GM19438 (cell line): ENCODE results near the gene NR6A1.

Experiments
- ATAC-seq: cut with Tn5 transposase; IDR thresholded peaks from one replicate; pipeline ENCODE4 v1.9.1; 2021; ENCODE audit warnings: low read depth; ENCODE audit not compliant: unreplicated experiment

Gene NR6A1

GRCh38 chr9:124797343-124798103, 26.4 kb upstream of the NR6A1 start:
- ATAC-seq = no peak

GRCh38 chr9:124795881-124796431, 24.8 kb upstream of the NR6A1 start:
- ATAC-seq = no peak

DNA sequence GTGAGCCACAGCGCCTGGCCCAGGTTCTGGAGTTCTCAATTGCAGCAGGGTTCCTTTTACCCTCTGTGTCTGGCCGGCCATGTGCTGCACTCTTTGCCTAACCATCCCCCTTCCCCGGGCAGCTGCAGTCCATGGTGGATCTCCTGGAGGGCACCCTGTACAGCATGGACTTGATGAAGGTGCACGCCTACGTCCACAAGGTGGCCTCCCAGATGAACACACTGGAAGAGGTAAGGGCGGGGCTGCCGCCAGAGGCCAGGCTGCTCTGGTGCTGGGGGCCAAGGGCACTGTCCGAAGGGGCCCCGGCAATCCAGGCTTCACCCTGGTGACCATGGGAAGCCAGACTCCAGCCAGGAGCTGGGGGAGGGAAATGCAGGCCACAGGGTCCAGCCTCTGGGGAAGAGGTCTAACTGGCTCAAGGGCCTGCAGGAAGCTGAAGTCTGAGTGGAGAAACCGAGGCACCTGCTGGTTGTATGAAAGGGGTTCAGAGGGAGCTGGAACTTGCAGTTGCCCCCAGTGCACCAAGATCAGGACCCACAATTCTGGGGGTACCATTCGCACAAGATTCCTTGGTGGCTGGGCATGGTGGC, 23.9 kb upstream of the NR6A1 start:
- no peak for ATAC-seq

- no peak for ATAC-seq
These were observed 22.0 kb upstream of the NR6A1 start for GRCh38 chr9:124793015-124793541.

GRCh38 chr9:124792257-124793014, 21.3 kb upstream of the NR6A1 start:
- ATAC-seq = no peak

- no peak for ATAC-seq
These were observed 19.8 kb upstream of the NR6A1 start for GRCh38 chr9:124790801-124791505.

DNA sequence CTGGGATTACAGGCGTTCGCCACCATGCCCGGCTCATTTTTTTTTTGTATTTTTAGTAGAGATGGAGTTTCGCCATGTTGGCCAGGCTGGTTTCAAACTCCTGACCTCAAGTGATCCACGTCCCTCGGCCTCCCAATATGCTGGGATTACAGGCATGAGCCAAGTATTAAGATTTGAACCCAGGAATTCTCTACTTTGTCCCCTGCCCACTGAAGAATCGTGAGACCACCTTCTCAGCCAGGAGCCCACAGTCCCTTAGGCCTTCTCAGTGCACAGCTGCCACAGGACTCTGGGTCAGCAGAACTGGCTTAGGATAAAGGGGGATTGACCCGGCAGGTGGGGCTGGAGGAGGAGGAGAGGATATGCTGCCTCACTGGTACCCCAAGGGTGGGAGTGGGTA, 19.2 kb upstream of the NR6A1 start:
- ATAC-seq = no peak

DNA sequence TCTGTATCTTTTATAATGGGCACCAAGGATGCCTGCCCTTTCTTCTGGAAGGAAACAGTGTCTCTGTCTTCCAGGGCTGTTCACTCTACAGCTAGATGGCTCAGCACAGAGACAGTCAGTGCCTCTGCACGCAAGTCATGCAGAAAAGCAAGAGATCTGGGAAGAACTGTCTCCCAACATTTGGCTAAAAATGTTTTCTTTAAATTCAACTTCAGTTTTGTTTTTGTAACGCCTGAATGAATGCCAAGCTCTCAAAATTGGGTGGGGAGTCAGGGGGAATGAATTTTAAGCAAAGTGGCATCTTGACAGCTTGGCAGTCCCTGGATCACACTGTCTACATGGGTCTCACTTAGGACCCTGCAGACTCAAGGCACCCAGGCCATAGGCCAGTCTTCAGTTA, 18.4 kb upstream of the NR6A1 start:
- ATAC-seq = no peak

DNA sequence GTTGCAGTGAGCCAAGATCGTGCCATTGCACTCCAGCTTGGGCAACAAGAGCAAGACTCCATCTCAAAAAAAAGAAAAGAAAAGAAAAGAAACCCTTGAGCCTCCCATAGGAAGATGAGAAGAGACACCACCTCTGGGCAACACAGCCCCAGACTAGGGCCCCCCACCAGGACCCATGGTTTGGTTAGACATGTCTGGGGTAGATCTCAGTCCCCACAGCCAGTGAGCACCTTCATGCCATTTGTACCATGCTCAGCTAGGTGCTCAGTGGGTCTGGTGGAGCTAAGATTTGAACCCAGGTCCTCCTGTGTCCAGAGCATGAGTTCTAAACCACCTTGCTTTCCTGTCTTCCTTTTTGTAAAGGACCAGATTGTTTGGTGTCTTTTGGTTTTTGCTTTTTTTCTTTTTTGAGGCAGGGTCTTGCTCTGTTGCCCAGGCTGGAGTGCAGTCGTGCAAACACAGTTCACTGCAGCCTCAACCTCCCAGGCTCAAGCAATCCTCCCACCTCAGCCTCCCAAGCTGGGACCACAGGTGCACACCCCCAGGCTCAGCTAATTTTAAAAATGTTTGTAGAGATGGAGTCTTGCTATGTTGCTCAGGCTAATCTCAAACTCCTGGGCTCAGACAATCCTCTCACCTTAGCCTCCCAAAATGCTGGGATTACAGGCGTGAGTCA, 17.6 kb upstream of the NR6A1 start:
- ATAC-seq = no peak

DNA sequence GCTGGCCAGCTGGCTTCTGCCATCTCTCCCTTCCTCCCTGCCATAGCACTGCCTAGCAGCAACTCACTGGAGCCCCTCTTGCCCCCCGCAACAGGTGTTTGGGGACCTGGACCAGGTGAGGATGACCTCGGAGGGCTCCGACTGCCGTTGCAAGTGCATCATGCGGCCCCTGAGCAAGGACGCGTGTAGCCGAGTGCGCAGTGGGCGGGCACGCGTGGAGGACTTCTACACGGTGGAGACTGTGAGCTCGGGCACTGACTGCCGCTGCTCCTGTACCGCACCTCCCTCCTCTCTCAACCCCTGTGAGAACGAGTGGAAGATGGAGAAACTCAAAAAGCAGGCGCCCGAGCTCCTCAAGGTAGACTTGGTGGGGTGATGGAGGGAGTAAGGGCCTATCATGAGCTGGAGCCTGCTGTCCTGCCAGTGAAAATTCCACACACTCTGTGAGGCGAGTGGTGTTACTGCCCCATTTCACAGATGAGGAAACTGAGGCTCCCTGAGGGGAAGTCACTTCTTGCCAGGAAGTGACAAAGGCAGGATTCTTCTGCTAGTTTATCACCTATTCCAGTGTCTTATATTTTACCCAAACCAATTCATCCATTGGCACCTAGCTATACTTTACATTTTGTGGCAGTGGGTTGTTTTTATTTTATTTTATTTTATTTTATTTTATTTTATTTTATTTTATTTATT, 15.9 kb upstream of the NR6A1 start:
- no peak for ATAC-seq

DNA sequence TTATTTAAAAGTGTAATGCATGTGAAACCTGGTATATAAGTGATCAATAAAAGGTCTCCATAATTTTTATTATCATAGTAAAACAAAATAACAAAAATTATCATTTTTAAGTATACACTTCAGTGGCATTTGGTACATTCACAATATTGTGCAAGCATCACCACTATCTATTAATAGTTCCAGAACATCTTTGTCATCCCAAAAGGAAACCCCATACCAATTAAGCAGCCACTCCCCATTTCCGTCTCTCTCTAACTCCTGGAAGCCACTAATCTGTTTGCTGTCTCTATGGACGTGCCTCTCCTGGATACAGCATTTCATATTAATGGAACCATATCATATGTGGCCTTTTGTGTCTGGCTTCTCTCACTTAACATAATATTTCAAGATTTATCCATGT, 13.4 kb upstream of the NR6A1 start:
- ATAC-seq = no peak

DNA sequence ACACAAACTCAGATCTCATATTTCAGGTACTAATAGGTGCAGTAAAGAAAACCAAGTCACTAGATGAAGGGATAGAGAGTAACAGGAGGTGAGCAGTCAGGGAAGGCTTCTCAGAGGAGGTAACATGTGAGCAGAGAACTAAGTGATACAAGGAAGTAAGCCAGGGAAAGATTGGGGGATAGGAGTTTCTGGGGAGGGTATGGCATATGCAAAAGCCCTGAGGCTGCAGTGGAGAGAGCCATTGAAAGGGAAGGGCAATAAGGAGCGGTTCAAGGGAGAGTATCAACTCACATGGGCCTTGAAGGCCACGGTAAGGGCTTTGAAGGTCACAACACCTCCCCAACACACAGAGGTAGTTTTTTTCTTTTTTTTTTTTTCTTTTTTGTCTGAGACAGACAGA, 12.7 kb upstream of the NR6A1 start:
- no peak for ATAC-seq

DNA sequence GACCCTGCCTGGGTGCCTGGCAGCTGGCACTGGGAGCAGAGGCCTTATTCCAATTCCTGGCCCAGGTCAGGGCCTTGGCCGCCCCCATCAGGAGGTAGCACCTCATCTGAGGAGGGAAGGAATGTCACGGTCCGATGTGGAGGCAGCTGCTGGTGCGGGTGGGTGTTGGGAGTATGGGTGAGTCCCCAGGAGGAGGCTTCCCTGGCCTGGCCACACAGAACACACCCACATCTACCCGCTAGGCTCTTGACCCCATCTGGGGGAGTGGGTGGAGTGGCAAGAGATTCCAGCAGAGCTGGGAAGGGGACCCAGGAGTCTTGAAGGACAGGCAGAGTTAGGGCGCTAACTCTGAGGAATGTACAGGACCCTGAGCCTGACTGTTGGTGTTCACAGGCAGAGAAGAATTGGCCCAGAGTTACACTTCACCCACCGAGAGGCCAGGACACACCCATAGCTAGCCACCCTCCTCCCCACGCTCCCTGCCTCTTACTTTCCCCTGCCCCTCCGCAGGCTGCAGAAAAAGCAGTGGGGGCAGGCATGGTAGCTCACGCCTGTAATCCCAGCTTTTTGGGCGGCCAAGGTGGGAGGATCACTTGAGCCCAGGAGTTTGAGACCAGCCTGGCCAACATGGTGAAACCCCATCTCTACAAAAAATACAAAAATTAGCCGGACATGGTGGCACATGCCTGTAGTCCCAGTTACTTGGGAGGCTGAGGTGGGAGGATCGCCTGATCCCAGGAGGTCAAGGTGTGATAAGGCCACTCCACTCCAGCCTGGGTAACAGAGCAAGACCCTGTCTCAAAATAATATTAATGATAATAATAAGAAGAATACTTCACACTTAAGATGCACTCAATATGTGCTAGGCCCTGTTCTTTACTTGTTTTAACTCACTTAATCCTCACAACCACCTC, 11.8 kb upstream of the NR6A1 start:
- ATAC-seq = no peak

DNA sequence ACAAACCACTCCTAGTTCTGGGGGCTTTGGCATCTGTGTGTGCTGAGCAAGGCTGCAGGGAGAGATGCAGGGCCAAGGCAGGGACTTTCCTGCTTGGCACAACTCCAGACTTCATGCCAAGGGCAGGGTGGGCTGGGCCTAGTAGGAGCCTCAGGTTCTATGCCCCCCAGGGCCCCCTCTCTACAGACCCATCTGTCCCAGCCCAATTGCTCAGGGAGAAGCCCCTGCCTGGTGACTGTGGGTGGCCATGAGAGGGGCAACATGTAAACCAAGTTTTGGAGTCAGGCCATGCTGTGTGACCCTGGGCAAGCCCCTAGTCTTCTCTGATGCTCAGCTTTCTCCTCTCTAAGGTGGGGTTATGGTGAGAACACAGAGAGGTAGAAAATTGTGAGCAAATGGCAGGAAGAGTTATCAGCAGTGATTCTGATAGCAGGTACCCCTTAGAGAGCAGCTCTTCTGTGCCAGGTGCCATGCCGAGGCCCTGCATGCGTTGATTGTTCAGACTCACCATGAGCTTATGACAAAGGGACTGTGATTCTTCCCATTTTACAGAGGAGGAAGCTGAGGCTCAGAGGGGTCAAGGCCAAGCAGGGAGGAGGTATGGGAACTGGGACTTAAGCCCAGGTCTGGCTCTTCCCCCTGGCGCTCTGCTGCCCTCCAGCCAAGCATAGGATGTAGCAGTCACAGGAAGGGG, 11.0 kb upstream of the NR6A1 start:
- no peak for ATAC-seq

GRCh38 chr9:124780757-124781151, 9.6 kb upstream of the NR6A1 start:
- no peak for ATAC-seq

- no peak for ATAC-seq
These were observed 9.1 kb upstream of the NR6A1 start for GRCh38 chr9:124780060-124780756.

- no peak for ATAC-seq
These were observed 8.4 kb upstream of the NR6A1 start for GRCh38 chr9:124779368-124780059.
